ENCODE results near the gene PCSK5. TPM values are rescaled to one million over a fixed set of nuclear protein-coding genes. Genes with fewer than 3 reads are reported as not detected.
A peak's percentile ranks its signal among the peaks of the same experiment; 100 is the strongest.

Gene PCSK5
- total RNA-seq, 1 experiment from 2014 or later, result 7.5 TPM

DNA sequence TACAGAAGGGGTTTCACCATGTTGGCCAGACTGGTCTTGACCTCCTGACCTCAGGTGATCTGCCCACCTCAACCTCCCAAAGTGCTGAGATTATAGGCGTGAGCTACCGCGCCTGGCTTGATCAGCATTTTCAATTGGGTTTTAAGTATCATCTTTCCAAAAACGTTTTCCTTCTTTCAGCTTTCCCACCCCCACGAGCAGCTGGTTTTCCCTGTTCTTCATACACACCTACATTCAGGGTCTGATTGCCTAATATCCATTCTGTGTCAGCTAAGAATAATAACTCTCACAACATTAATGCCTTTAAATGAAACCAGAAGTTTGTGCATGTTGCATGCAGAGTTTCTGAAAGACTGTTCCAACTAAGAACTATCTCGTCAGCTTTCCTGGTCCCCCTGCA lies 465.4 kb downstream of the PCSK5 start:
- Histone ChIP-seq H3K14ac (ENCODE audit: insufficient read depth, low read length) (no peak overlapping the region), H4K91ac (ENCODE audit: insufficient read length, low read depth, low read length) (no peak overlapping the region), H3K23me2 (ENCODE audit: insufficient read length, low read depth, low read length, poor library complexity, severe bottlenecking) (no peaks in the 10 kb centered on the region), H3K27me3 (ENCODE audit: insufficient read depth, low read length) (no peaks in the 10 kb centered on the region), H2BK15ac (ENCODE audit: low read depth, low read length) (no peak overlapping the region), H2AK5ac (ENCODE audit: insufficient read length, low read length) (no peak overlapping the region), H3K18ac (ENCODE audit: insufficient read length, low read depth, low read length) (no peak overlapping the region), H3K9me3 (ENCODE audit: control insufficient read depth, low read depth, low read length) (no peaks in the 10 kb centered on the region), H3T11ph (ENCODE audit: low read length) (no peak overlapping the region), H2BK5ac (ENCODE audit: insufficient read length, low read length) (no peak overlapping the region), H2AFZ (ENCODE audit: low read length) (no peak overlapping the region), H4K5ac (ENCODE audit: insufficient read length, low read depth, low read length) (no peak overlapping the region), H3K23ac (ENCODE audit: insufficient read length, low read depth, low read length) (no peak overlapping the region), H3K4me1 (ENCODE audit: insufficient read depth, low read length) (no peaks in the 10 kb centered on the region), H3K56ac (ENCODE audit: insufficient read length, low read depth, low read length) (no peak overlapping the region), H3K9ac (ENCODE audit: extremely low read depth, insufficient read length, low read length) (no peak overlapping the region), H3K27ac (ENCODE audit: insufficient read length, low read depth, low read length) (no peak overlapping the region), H3K79me2 (ENCODE audit: insufficient read depth, low read length) (no peaks in the 10 kb centered on the region), H2BK120ac (ENCODE audit: low read depth, low read length, poor library complexity, severe bottlenecking) (no peak overlapping the region), H4K20me1 (ENCODE audit: control insufficient read depth, insufficient read depth, insufficient read length) (no peaks in the 10 kb centered on the region), H3K4me2 (ENCODE audit: insufficient read depth, insufficient read length, low read length) (no peak overlapping the region), H2BK12ac (ENCODE audit: insufficient read length, low read depth, low read length) (no peak overlapping the region), H3K79me1 (ENCODE audit: insufficient read depth, low read depth, low read length, poor library complexity, severe bottlenecking) (no peaks in the 10 kb centered on the region), H3K4ac (ENCODE audit: low read depth, low read length) (no peak overlapping the region), H2BK20ac (ENCODE audit: low read depth, low read length, poor library complexity, severe bottlenecking) (no peak overlapping the region), H4K8ac (replicated peaks; ENCODE audit: insufficient read length, low read depth, low read length) (no peak overlapping the region)
- WGBS (ENCODE audit: extremely low coverage, insufficient read length, low lambda C conversion rate), result no CpG with 5 or more reads among the region's 6 CpGs
- Mint-ChIP-seq H3K27me3 (ENCODE audit: low read depth) (no peaks in the 10 kb centered on the region), H3K27ac (peak overlapping the region in 1 of 3 experiments; percentile 21; a peak in 1 of 7 replicates), H3K4me1 (0 out of 4 replicates have a peak, but pooled peaks cover 0 to 2% of the 10 kb centered on the region in 2 experiments), H3K36me3 (ENCODE audit: insufficient read depth in 1 of 3, low read depth in 3 of 3) (no peaks in the 10 kb centered on the region), H3K4me3 (no peak overlapping the region), H3K9me3 (no peaks in the 10 kb centered on the region)
- TF ChIP-seq, protein P1, sequence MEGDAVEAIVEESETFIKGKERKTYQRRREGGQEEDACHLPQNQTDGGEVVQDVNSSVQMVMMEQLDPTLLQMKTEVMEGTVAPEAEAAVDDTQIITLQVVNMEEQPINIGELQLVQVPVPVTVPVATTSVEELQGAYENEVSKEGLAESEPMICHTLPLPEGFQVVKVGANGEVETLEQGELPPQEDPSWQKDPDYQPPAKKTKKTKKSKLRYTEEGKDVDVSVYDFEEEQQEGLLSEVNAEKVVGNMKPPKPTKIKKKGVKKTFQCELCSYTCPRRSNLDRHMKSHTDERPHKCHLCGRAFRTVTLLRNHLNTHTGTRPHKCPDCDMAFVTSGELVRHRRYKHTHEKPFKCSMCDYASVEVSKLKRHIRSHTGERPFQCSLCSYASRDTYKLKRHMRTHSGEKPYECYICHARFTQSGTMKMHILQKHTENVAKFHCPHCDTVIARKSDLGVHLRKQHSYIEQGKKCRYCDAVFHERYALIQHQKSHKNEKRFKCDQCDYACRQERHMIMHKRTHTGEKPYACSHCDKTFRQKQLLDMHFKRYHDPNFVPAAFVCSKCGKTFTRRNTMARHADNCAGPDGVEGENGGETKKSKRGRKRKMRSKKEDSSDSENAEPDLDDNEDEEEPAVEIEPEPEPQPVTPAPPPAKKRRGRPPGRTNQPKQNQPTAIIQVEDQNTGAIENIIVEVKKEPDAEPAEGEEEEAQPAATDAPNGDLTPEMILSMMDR (conservative IDR thresholded peaks at IDR 0.05), result no peak
- no peak for DNase-seq

Data from H9 (cell line).